HG03039 (cell line): Measurements from ENCODE around the gene MVP.

Source experiments
- ATAC-seq: cut with Tn5 transposase; IDR thresholded peaks from one replicate; pipeline ENCODE4 v1.9.1; 2021; ENCODE audit warnings: mild to moderate bottlenecking, moderate library complexity; ENCODE audit not compliant: unreplicated experiment

MVP gene

GRCh38 chr16:29840240-29840639 lies 20.0 kb downstream of the MVP start:
- no peak for ATAC-seq

- ATAC-seq, result no peak
These were observed 21.4 kb downstream of the MVP start for GRCh38 chr16:29841631-29842030.

GRCh38 chr16:29842732-29843346 lies 22.6 kb downstream of the MVP start:
- no peak for ATAC-seq

- no peak for ATAC-seq
These were observed 23.7 kb downstream of the MVP start for GRCh38 chr16:29843931-29844330.

GRCh38 chr16:29844575-29845331 lies 24.5 kb downstream of the MVP start:
- no peak for ATAC-seq

GRCh38 chr16:29845656-29846055 lies 25.4 kb downstream of the MVP start:
- no peak for ATAC-seq

- ATAC-seq, result no peak
These were observed 28.4 kb downstream of the MVP start for GRCh38 chr16:29848420-29849297.

- ATAC-seq, result no peak
These were observed 29.2 kb downstream of the MVP start for GRCh38 chr16:29849505-29849904.

- ATAC-seq, result no peak
These were observed 30.7 kb downstream of the MVP start for GRCh38 chr16:29850998-29851397.

- no peak for ATAC-seq
These were observed 32.4 kb downstream of the MVP start for GRCh38 chr16:29852654-29853053.

- ATAC-seq, result no peak
These were observed 34.3 kb downstream of the MVP start for GRCh38 chr16:29854520-29855100.

- ATAC-seq, result no peak
These were observed 37.0 kb downstream of the MVP start for GRCh38 chr16:29857133-29857760.

- no peak for ATAC-seq
These were observed 38.0 kb downstream of the MVP start for GRCh38 chr16:29858149-29858849.

GRCh38 chr16:29858974-29859373 lies 38.7 kb downstream of the MVP start:
- ATAC-seq, result no peak

GRCh38 chr16:29860218-29860617 lies 40.0 kb downstream of the MVP start:
- no peak for ATAC-seq

- ATAC-seq, result no peak
These were observed 42.2 kb downstream of the MVP start for GRCh38 chr16:29862383-29862883.

- ATAC-seq, result peak; percentile 76
These were observed 42.8 kb downstream of the MVP start, which contains the start of gene CDIPT for GRCh38 chr16:29862884-29863668. Gene CDIPT (minus strand): TSS chr16:29863226. CDS start chr16:29862857, 369 bp downstream.

GRCh38 chr16:29863669-29863984 lies 43.4 kb downstream of the MVP start:
- ATAC-seq, result no peak

GRCh38 chr16:29864205-29864604 lies 43.9 kb downstream of the MVP start:
- no peak for ATAC-seq
